ENCODE results near the gene DPAGT1. TPM values are rescaled to one million over a fixed set of nuclear protein-coding genes. Genes with fewer than 3 reads are reported as not detected.
"Not testable (repeated sequence)": the region's sequence is repeated elsewhere in the genome, so short reads cannot be mapped to it uniquely, and the experiment has no call there.

The DPAGT1 gene
- total RNA-seq, 3 donors from 2014 or later (not counting 1 experiment from before 2014, with no cell fraction given) = 20.5 to 28.5 (median 24.4) TPM

- peaks cover 40 to 43% of the 10 kb centered on the region in 2 donors for H3K27me3 Mint-ChIP-seq (ENCODE audit: low read depth in 2 of 2)
- WGBS (ENCODE audit: insufficient coverage) = 49% methylated on average over 4 of the region's 7 CpGs
- peak; percentile 73 to 78 (median 76) for ATAC-seq
Measured at GRCh38 chr11:119144825-119145486, 43.3 kb upstream of the DPAGT1 start.

GRCh38 chr11:119139276-119139675 is 37.6 kb upstream of the DPAGT1 start:
- intact Hi-C loops (cut with micrococcal nuclease); H3K36me3 ChIP-seq (ENCODE audit: control insufficient read depth, insufficient read depth, low read length); H3K4me3 ChIP-seq (ENCODE audit: low read length); H3K27me3 ChIP-seq (ENCODE audit: control insufficient read depth, insufficient read depth, low read length); H3K4me3 Mint-ChIP-seq; H3K27ac Mint-ChIP-seq; H3K27ac ChIP-seq (ENCODE audit: low read length); ATAC-seq; H3K4me1 ChIP-seq (ENCODE audit: control insufficient read depth, insufficient read depth, low read length); H3K4me1 Mint-ChIP-seq; H3K36me3 Mint-ChIP-seq; H3K9me3 Mint-ChIP-seq; H3K9me3 ChIP-seq (ENCODE audit: control insufficient read depth, insufficient read depth, low read length); DNase-seq: not testable (repeated sequence)
- H3K27me3 Mint-ChIP-seq (ENCODE audit: low read depth in 2 of 2) = peaks cover 11 to 14% of the 10 kb centered on the region in 2 donors
- WGBS (ENCODE audit: insufficient coverage) = 91% methylated on average over 9 of the region's 10 CpGs

More at GRCh38 chr11:119144825-119145486, 43.3 kb upstream of the DPAGT1 start:
- Histone ChIP-seq H3K4me3 (ENCODE audit: low read length) (no peak overlapping the region), H3K27ac (ENCODE audit: low read length) (no peak overlapping the region), H3K4me1 (ENCODE audit: control insufficient read depth, insufficient read depth, low read length) (peaks cover 13% of the 10 kb centered on the region), H3K27me3 (ENCODE audit: control insufficient read depth, insufficient read depth, low read length) (peaks cover 17% of the 10 kb centered on the region), H3K36me3 (ENCODE audit: control insufficient read depth, insufficient read depth, low read length) (no peaks in the 10 kb centered on the region), H3K9me3 (ENCODE audit: control insufficient read depth, insufficient read depth, low read length) (no peaks in the 10 kb centered on the region)
- Mint-ChIP-seq H3K27ac (no peak overlapping the region), H3K36me3 (no peaks in the 10 kb centered on the region), H3K4me3 (no peak overlapping the region), H3K9me3 (no peaks in the 10 kb centered on the region), H3K4me1 (peaks cover 0 to 16% of the 10 kb centered on the region in 2 donors)
- TF ChIP-seq CTCF (IDR thresholded peaks at IDR 0.05) = no peak
- DNase-seq = peak in 1 of 2 donors; percentile 51
- intact Hi-C loops (cut with micrococcal nuclease) = no loop called here

- intact Hi-C loops (cut with micrococcal nuclease) = no loop called here
- Mint-ChIP-seq H3K27ac (no peak overlapping the region), H3K9me3 (no peaks in the 10 kb centered on the region), H3K36me3 (peaks cover 15% of the 10 kb centered on the region), H3K4me1 (peaks cover 6% of the 10 kb centered on the region in 2 donors), H3K27me3 (ENCODE audit: low read depth in 2 of 2) (peaks cover 0 to 5% of the 10 kb centered on the region in 2 donors), H3K4me3 (no peak overlapping the region)
- peak; percentile 31 for TF ChIP-seq CTCF (IDR thresholded peaks at IDR 0.05)
- H3K9me3 ChIP-seq (ENCODE audit: control insufficient read depth, insufficient read depth, low read length) = no peaks in the 10 kb centered on the region
- H3K27me3 ChIP-seq (ENCODE audit: control insufficient read depth, insufficient read depth, low read length) = no peaks in the 10 kb centered on the region
- peak in 2 of 3 donors; percentile 36 to 49 for ATAC-seq
- no peaks in the 10 kb centered on the region for H3K4me1 ChIP-seq (ENCODE audit: control insufficient read depth, insufficient read depth, low read length)
- peaks cover 47% of the 10 kb centered on the region for H3K36me3 ChIP-seq (ENCODE audit: control insufficient read depth, insufficient read depth, low read length)
- no peak overlapping the region for H3K4me3 ChIP-seq (ENCODE audit: low read length)
- 89% methylated on average over 4 of the region's 4 CpGs for WGBS (ENCODE audit: insufficient coverage)
- no peak overlapping the region for H3K27ac ChIP-seq (ENCODE audit: low read length)
- peak in 1 of 2 donors; percentile 34 for DNase-seq
Measured at GRCh38 chr11:119134389-119134978, 32.8 kb upstream of the DPAGT1 start.

GRCh38 chr11:119130662-119131061 is 29.0 kb upstream of the DPAGT1 start:
- Mint-ChIP-seq H3K9me3 (no peaks in the 10 kb centered on the region), H3K27me3 (ENCODE audit: low read depth in 2 of 2) (no peaks in the 10 kb centered on the region), H3K27ac (no peak overlapping the region)

More at GRCh38 chr11:119130662-119131061, 29.0 kb upstream of the DPAGT1 start:
- intact Hi-C loops (cut with micrococcal nuclease) = no loop called here
- peaks cover 15% of the 10 kb centered on the region for H3K36me3 Mint-ChIP-seq
- Histone ChIP-seq H3K4me1 (ENCODE audit: control insufficient read depth, insufficient read depth, low read length) (no peaks in the 10 kb centered on the region), H3K27ac (ENCODE audit: low read length) (no peak overlapping the region), H3K9me3 (ENCODE audit: control insufficient read depth, insufficient read depth, low read length) (no peaks in the 10 kb centered on the region), H3K4me3 (ENCODE audit: low read length) (no peak overlapping the region), H3K36me3 (ENCODE audit: control insufficient read depth, insufficient read depth, low read length) (peaks cover 59% of the 10 kb centered on the region), H3K27me3 (ENCODE audit: control insufficient read depth, insufficient read depth, low read length) (no peaks in the 10 kb centered on the region)
- H3K4me1 Mint-ChIP-seq = peaks cover 6 to 12% of the 10 kb centered on the region in 2 donors
- no peak for TF ChIP-seq CTCF (IDR thresholded peaks at IDR 0.05)
- 71% methylated on average over 3 of the region's 3 CpGs for WGBS (ENCODE audit: insufficient coverage)
- no peak for ATAC-seq
- no peak for DNase-seq
- no peak overlapping the region for H3K4me3 Mint-ChIP-seq

Measured in natural killer cell (primary cell).